SU-DHL-6 (cell line): ENCODE measurements around the gene PHRF1.

ENCODE experiments used
- H2AFZ ChIP-seq: fragments of 200-600 bp; sonication (generic); 2 replicates; pipeline ENCODE4 v1.6.1; 2014; ENCODE audit warnings: low read depth, mild to moderate bottlenecking, moderate library complexity, mixed read lengths, antibody characterized with exemption, low read length; ENCODE audit not compliant: severe bottlenecking
- H3F3A ChIP-seq: fragments of 200-600 bp; shearing (Covaris generic); 2 replicates; pipeline ENCODE4 v1.6.0; 2016; ENCODE audit warnings: antibody characterized with exemption, mild to moderate bottlenecking; ENCODE audit not compliant: insufficient read depth
- H3K27ac ChIP-seq: fragments of 200-600 bp; sonication (generic); 2 replicates; pipeline ENCODE4 v1.5.1; 2016; ENCODE audit warnings: low read depth, mild to moderate bottlenecking, low read length, moderate library complexity, mixed read lengths
- H3K27me3 ChIP-seq: fragments of 200-600 bp; sonication (generic), shearing (Covaris generic); 2 replicates; pipeline ENCODE4 v1.6.0; 2014; ENCODE audit warnings: mild to moderate bottlenecking, low read length
- H3K36me3 ChIP-seq: fragments of 200-600 bp; sonication (generic); 2 replicates; pipeline ENCODE4 v1.6.1; 2014; ENCODE audit warnings: mild to moderate bottlenecking, low read length, mixed read lengths
- H3K4me2 ChIP-seq: fragments of 300-600, 200-600 bp; shearing (Covaris generic), sonication (generic); 2 replicates; pipeline ENCODE4 v1.6.0; 2014; ENCODE audit warnings: low read length, low read depth, mild to moderate bottlenecking; ENCODE audit not compliant: poor library complexity, severe bottlenecking
- H3K4me3 ChIP-seq: fragments of 200-600 bp; sonication (generic); 2 replicates; pipeline ENCODE4 v1.5.1; 2014; ENCODE audit warnings: antibody characterized with exemption, low read length, mild to moderate bottlenecking, mixed read lengths; ENCODE audit not compliant: insufficient read depth, poor library complexity, severe bottlenecking
- H3K79me2 ChIP-seq: fragments of 200-600 bp; sonication (generic); 2 replicates; pipeline ENCODE4 v1.6.1; 2014; ENCODE audit warnings: mild to moderate bottlenecking, low read length, moderate library complexity; ENCODE audit not compliant: insufficient read depth
- H3K9ac ChIP-seq: fragments of 200-600 bp; sonication (generic); 2 replicates; pipeline ENCODE4 v1.7.0; 2014; ENCODE audit warnings: mild to moderate bottlenecking, low read length
- H3K9me2 ChIP-seq: fragments of 200-600 bp; sonication (generic); replicated peaks from 2 replicates; pipeline ENCODE4 v1.6.1; 2014; ENCODE audit warnings: low read length; ENCODE audit not compliant: insufficient read depth
- H3K9me3 ChIP-seq: fragments of 200-600 bp; sonication (generic); 2 replicates; pipeline ENCODE4 v1.6.1; 2014; ENCODE audit warnings: low read length, mixed read lengths; ENCODE audit not compliant: insufficient read depth
- H4K20me1 ChIP-seq: fragments of 200-600 bp; sonication (generic); 2 replicates; pipeline ENCODE4 v1.6.1; 2014; ENCODE audit warnings: low read depth, mild to moderate bottlenecking, antibody characterized with exemption, low read length, moderate library complexity, mixed read lengths
- EZH2phosphoT487 ChIP-seq: fragments of 200-600 bp; sonication (generic), shearing (Covaris generic); conservative IDR thresholded peaks from 2 replicates; pipeline ENCODE4 v1.6.1; 2018; ENCODE audit warnings: mild to moderate bottlenecking, antibody characterized with exemption, low read length, moderate library complexity, mixed read lengths
- TF ChIP-seq, protein P1 (sequence below): fragments of 200-600 bp; sonication (generic); IDR thresholded peaks from one replicate; pipeline ENCODE4 v1.5.1; 2017; ENCODE audit warnings: antibody characterized with exemption, mild to moderate bottlenecking, low read length, moderate library complexity; ENCODE audit not compliant: insufficient read depth, poor library complexity, severe bottlenecking

The PHRF1 gene

DNA sequence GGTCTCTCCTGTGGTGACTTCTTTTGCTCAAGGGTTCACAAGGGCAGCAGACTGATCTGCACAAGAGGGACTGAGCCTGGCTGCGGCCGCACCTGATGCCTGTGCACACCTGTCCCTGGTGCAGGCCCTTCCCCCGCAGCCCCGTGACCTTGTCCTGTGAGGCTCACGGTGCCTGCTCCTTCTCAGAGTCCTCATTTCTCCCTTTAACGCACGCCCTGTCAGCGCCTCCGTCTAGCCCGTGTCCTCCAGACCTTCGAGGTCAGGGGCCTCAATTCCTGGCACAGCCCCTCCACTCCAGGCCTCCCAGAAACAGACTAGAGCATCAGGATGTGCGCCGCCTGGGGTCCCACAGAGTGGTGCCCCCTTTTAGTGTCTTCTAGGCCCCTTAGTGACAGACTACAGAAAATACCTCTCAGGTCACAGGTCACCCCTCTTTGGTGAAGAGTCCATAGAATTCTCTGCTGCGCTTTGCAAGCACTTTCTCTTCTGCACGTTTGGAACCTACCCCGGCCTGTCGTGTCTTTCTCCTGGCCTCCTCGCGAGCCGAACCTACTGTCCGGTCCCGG is 59.8 kb downstream of the PHRF1 start:
- H3K9me3 ChIP-seq: no peaks in the 10 kb centered on the region
- no peaks in the 10 kb centered on the region for H3K27me3 ChIP-seq
- no peak overlapping the region for H2AFZ ChIP-seq
- H3K79me2 ChIP-seq: no peaks in the 10 kb centered on the region
- H3K9me2 ChIP-seq: no peaks in the 10 kb centered on the region
- H3K9ac ChIP-seq: no peak overlapping the region
- H3K4me2 ChIP-seq: no peak overlapping the region
- no peak overlapping the region for H3K4me3 ChIP-seq
- no peaks in the 10 kb centered on the region for H4K20me1 ChIP-seq
- H3K27ac ChIP-seq: no peak overlapping the region
- H3K36me3 ChIP-seq: no peaks in the 10 kb centered on the region
- no peaks in the 10 kb centered on the region for H3F3A ChIP-seq
- TF ChIP-seq, protein P1, sequence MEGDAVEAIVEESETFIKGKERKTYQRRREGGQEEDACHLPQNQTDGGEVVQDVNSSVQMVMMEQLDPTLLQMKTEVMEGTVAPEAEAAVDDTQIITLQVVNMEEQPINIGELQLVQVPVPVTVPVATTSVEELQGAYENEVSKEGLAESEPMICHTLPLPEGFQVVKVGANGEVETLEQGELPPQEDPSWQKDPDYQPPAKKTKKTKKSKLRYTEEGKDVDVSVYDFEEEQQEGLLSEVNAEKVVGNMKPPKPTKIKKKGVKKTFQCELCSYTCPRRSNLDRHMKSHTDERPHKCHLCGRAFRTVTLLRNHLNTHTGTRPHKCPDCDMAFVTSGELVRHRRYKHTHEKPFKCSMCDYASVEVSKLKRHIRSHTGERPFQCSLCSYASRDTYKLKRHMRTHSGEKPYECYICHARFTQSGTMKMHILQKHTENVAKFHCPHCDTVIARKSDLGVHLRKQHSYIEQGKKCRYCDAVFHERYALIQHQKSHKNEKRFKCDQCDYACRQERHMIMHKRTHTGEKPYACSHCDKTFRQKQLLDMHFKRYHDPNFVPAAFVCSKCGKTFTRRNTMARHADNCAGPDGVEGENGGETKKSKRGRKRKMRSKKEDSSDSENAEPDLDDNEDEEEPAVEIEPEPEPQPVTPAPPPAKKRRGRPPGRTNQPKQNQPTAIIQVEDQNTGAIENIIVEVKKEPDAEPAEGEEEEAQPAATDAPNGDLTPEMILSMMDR: no peak
- no peak for TF ChIP-seq EZH2phosphoT487

DNA sequence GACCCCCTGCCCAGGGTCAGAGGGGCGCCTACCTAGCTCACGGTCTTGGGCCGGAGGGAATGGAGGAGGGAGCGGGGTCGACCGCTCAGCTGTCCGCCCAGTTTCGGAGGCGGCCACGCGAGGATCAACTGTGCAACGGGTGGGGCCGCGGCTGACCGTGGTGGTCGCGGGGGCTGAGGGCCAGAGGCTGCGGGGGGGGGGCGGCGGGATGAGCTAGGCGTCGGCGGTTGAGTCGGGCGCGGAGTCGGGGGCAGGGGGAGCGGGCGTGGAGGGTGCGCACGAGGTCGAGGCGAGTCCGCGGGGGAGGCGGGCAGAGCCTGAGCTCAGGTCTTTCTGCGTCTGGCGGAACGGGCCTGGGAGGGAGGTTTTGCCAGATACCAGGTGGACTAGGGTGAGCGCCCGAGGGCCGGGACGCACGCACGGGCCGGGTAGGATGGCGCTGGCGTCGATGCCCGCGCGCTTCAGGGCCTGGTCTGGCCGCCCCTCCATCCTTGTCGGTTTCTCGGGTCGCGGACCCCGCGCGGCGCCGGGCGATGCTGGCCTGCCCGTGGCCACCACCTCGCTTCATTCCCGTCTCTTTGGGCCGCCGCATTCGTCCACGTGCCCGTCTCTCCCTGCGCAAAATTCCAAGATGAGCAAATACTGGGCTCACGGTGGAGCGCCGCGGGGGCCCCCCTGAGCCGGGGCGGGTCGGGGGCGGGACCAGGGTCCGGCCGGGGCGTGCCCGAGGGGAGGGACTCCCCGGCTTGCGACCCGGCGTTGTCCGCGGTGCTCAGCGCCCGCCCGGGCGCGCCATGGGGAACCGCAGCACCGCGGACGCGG is 60.5 kb downstream of the PHRF1 start, which contains the start of gene DRD4:
Gene DRD4, plus strand, starts transcription at position 759 of the 822 bp plus-strand sequence. Its CDS starts 36 bp downstream, at position 795.
- H3K9ac ChIP-seq: no peak within 1 kb of the TSS
- no peaks in the 10 kb centered on the region for H3K9me2 ChIP-seq
- TF ChIP-seq EZH2phosphoT487: no peak
- TF ChIP-seq, protein P1: no peak
- no peaks in the 10 kb centered on the region for H3F3A ChIP-seq
- no peaks in the 10 kb centered on the region for H3K79me2 ChIP-seq
- no peak within 1 kb of the TSS for H3K4me2 ChIP-seq
- no peaks in the 10 kb centered on the region for H3K9me3 ChIP-seq
- H3K27ac ChIP-seq: no peak within 1 kb of the TSS
- H3K36me3 ChIP-seq: no peaks in the 10 kb centered on the region
- no peak within 1 kb of the TSS for H3K4me3 ChIP-seq
- H3K27me3 ChIP-seq: no peaks in the 10 kb centered on the region
- no peak within 1 kb of the TSS for H2AFZ ChIP-seq
- H4K20me1 ChIP-seq: no peaks in the 10 kb centered on the region

DNA sequence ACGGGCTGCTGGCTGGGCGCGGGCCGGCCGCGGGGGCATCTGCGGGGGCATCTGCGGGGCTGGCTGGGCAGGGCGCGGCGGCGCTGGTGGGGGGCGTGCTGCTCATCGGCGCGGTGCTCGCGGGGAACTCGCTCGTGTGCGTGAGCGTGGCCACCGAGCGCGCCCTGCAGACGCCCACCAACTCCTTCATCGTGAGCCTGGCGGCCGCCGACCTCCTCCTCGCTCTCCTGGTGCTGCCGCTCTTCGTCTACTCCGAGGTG is 61.0 kb downstream of the PHRF1 start:
- TF ChIP-seq, protein P1: no peak
- TF ChIP-seq EZH2phosphoT487: no peak
- Histone ChIP-seq H4K20me1 (no peaks in the 10 kb centered on the region), H3K27ac (no peak overlapping the region), H3K4me2 (no peak overlapping the region), H3K79me2 (no peaks in the 10 kb centered on the region), H3K36me3 (no peaks in the 10 kb centered on the region), H3K4me3 (no peak overlapping the region), H3K9ac (no peak overlapping the region), H3K9me2 (no peaks in the 10 kb centered on the region), H3K9me3 (no peaks in the 10 kb centered on the region), H3K27me3 (no peaks in the 10 kb centered on the region), H2AFZ (no peak overlapping the region), H3F3A (no peaks in the 10 kb centered on the region)
